Suprapubic skin (tissue), 4 donors: ENCODE data around the gene GIMAP6.

Source experiments
- CTCF ChIP-seq, 2 donors: fragments of 200-600 bp in 1 of 2; fragments of 450-650 bp in 1 of 2; sonication (generic) in 1 of 2; IDR thresholded peaks; one replicate each; pipeline ENCODE4 v1.5.1; 2016 to 2019; ENCODE audit warnings: antibody characterized with exemption in 2 of 2, mild to moderate bottlenecking in 1 of 2, moderate library complexity in 1 of 2
- POLR2A ChIP-seq, 2 donors: fragments of 450-650 bp; IDR thresholded peaks; one replicate each; pipeline ENCODE4 v1.6.1; 2017; ENCODE audit warnings: antibody characterized with exemption in 2 of 2, mild to moderate bottlenecking in 2 of 2, moderate library complexity in 2 of 2
- POLR2AphosphoS5 ChIP-seq, 3 donors: sonication (generic); formaldehyde crosslinking; IDR thresholded peaks; one replicate each; pipeline ENCODE4 v1.6.1; 2017; ENCODE audit warnings: antibody characterized with exemption in 3 of 3

GRCh38 chr7:150665896-150666295, 33.7 kb upstream of the GIMAP6 start:
- no peak for TF ChIP-seq CTCF (IDR thresholded peaks at IDR 0.05)
- TF ChIP-seq POLR2A (IDR thresholded peaks at IDR 0.05): no peak
- TF ChIP-seq POLR2AphosphoS5 (IDR thresholded peaks at IDR 0.05): no peak
